Stomach (tissue), 4 donors: Measurements from ENCODE around the gene PGLYRP2.

Source experiments
- CTCF ChIP-seq, 7 experiments: fragments of 450-650 bp in 4 of 7; fragments of 200-600 bp in 3 of 7; sonication (generic) in 3 of 7; IDR thresholded peaks; one replicate each; pipeline ENCODE4 v1.5.1; 2016 to 2019; ENCODE audit warnings: antibody characterized with exemption in 7 of 7, control low read depth in 2 of 7, mild to moderate bottlenecking in 1 of 7
- POLR2AphosphoS5 ChIP-seq, 3 donors: sonication (generic); formaldehyde crosslinking; IDR thresholded peaks; one replicate each; pipeline ENCODE4 v1.6.1; 2016; ENCODE audit warnings: antibody characterized with exemption in 3 of 3

- TF ChIP-seq CTCF (IDR thresholded peaks at IDR 0.05) (no peak), POLR2AphosphoS5 (IDR thresholded peaks at IDR 0.05) (no peak)
Measured at GRCh38 chr19:15423130-15423529, 56.2 kb downstream of the PGLYRP2 start.
